ENCODE measurements around the gene PLXNB3.

The PLXNB3 gene

DNA sequence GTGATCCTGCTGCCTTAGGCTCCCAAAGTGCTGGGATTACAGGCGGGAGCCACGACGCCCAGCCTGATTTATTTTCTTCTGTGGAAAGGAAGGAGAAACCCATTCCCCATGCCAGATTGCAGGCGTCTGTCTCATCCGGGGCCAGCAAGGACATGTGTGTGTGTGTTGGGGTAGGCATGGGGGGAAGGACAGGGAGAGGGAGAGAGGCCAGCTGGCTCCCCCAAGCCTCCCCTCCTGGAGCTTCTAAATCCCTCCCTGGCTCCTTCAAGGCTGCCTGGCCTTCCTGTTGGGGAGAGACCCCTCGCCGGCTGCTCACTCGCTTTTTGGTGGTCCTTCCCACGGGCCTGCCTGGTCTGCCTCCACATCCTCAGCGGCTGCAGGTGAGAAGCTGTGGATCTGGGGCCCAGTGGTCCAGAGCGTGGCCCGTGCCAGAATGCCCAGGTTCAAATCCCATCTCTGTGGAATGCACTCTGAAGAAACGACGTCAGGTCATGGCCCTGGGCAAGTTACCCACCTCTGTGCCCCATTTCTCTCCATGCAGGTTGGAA lies 1.3 kb upstream of the PLXNB3 start:
- DNase-seq: no peak

DNA sequence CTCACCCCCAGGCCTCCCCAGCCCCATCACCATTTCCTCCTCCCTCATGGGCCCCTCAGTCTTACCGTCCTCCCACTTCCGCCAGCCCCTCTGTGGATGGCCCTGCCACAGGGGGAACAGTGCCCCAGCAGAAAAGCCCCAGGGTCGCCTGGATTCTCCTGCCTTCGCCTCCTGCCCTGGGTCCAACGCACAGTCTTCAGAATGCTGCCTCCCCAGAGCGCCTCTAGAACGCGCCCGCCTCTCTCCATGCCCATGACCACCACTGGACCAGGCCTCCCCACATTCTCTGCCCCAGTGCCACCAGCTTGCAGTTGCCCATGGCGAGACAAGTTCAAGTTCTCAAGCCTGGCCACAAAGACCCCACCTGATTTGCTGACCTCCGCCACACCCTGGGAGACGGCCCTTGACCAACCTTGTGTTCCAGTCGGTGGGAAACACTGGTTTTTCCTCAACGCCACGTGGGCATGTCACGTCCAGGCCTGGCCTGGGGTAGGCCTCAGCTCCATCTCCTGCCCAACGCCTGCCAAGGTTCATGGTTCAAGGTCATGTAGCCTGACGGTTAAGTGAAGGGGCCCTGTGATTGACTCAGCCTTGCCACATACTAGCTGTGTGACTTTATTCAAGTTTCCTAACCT lies 634 bp upstream of the PLXNB3 start:
- no peak for DNase-seq

DNA sequence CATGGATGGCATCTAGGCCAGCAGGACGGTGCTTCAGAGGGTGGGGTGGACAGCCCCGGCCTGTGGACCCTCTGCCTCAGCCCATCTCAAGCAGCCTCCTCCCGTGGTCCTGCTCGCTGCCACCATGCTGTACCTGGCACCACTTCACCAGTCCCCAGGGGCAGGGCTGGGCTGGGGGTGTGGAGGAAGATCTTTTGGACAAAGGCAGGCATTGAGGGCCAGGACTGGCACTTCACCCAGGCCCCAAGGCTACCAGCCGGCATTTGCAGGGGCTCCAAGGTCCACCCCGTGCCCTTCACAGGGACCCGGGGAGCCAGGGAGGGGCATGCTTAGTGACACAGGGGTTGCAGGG lies 713 bp downstream of the PLXNB3 start:
- no peak for DNase-seq

DNA sequence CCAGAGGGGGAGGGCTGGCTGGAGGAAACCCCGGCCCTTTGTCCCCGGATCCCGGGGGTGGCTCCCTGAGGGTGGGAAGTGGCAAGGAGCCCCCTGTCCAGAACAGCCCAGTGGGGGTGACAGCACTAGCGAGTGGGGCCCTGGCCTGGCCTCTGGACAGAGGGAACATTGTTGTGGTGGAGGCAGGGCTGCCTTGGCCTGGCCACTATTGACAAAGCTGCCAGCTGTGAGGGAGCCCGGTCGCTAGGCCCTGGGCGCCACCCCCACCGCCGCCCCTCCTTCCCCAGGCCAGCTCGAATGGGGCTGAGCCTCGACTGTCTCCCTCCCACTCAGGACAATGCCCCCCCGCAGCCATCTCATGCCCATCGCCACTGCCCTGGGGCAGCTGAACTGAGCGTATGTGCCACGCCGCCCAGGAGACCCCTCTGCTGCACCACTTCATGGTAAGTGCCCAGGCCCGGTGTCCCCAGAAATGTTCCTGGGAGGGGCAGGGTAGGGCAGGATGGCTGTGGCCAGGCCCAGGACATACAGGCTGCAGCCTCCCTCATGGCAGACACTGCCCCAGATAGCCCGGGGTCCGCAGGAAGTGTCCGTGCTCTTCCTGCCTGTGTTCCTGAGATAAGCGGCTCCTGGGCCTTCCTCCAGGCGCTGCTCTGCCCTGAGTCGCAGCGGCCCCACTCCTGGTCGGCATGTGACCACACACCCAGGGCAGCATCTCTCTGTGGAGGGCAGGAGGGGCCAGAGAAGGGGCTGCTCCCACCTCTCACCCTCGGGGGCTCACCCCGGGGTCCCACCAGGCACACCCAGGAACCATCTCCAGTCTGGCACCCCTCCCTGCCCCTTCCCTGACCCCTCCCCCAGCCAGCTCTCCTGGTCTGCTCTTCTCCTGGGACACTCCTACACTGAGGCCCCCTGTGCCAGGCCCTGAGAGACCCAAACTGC lies 1.4 kb downstream of the PLXNB3 start:
- DNase-seq: no peak

DNA sequence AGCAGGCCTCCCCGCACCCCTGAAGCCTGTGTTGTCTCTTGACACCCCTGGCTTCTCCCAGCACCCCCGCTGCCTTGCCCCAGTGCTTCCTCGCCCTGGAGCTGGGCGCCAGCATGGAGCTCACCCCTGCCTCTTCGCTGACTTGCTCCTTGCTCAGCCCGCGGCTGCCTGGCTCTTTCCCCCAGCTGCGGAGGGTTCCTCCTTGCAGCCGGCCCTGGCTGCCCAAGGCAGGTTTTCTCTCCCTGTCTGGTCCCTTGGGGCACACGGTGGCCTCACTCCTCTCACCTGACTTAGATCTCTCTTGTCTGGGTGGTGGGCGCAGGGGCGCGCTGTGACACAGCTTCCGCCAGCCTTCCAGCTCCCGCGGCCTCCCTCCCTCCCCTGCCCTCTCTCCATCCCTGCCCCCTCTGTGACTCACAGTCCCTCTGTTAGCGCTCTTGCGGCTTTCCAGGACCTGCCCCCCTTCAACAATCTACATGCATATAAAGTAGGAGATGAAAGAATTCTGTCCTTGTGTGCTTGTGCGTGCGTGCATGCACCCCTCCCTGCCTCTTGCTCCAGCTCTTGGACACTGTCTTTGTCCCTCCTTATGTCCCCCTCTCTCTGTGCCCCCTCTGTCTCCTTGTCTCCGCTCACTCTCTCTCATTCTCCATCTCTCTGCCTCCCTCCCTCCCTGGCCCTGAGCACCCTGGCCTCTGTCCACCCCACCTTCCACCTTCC lies 2.2 kb downstream of the PLXNB3 start:
- no peak for DNase-seq

DNA sequence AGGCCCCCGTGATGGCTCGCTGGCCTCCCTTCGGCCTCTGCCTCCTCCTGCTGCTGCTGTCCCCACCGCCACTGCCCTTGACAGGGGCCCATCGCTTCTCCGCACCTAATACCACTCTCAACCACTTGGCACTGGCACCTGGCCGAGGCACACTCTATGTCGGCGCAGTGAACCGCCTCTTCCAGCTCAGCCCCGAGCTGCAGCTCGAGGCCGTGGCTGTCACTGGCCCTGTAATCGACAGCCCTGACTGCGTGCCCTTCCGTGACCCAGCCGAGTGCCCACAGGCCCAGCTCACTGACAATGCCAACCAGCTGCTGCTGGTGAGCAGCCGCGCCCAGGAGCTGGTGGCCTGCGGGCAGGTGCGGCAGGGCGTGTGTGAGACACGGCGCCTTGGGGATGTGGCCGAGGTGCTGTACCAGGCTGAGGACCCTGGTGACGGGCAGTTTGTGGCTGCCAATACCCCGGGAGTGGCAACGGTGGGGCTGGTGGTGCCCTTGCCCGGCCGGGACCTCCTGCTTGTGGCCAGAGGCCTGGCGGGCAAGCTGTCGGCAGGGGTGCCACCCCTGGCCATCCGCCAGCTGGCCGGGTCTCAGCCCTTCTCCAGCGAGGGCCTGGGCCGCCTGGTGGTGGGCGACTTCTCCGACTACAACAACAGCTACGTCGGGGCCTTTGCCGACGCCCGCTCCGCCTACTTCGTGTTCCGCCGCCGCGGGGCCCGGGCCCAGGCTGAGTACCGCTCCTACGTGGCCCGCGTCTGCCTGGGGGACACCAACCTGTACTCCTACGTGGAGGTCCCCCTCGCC lies 3.0 kb downstream of the PLXNB3 start:
- no peak for DNase-seq

DNA sequence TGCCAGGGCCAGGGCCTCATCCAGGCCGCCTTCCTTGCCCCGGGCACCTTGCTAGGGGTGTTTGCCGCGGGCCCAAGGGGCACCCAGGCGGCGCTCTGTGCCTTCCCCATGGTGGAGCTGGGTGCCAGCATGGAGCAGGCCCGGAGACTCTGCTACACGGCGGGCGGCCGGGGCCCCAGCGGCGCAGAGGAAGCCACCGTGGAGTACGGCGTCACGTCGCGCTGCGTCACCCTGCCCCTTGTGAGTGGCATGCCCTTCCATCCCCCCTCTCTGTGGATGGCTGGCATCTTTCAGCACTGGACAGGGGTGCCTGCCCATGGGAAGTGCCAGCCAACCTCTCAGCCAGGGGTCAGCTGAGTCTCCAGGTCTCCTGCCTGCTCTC lies 3.6 kb downstream of the PLXNB3 start:
- no peak for DNase-seq

DNA sequence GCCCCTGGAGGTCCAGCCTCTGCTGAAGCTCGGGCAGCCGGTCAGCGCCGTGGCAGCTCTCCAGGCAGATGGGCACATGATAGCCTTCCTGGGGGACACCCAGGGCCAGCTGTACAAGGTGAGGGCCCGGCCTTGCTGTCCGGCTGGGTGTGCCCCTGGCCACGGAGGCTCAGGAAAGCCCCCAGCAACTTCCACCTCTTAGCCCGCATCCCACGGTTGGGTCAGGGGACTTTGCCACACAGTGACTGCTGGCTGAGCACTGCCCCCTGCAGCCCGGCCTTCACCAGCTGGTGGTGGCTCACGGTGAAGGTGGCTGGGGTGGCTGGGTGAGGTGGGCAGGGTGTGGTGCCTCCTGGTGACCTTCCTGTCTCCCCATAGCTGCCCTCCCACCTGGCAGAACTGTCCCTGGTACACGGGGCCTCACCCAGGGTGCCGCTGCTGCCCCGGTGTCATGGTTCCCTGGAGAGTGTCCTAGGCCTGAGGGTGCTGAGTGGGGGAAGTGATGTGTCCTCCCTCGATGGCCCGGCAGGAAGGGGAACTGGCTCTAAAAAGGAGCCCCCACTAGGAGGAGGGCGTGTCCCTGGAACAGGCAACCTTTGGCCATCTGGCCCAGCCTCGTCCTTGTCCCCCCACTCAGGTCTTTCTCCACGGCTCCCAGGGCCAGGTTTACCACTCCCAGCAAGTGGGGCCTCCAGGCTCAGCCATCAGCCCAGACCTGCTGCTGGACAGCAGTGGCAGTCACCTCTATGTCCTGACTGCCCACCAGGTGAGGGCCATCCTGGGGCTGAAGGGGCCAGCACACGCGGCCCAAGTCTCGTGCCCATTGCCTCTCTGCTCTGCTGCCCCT lies 4.5 kb downstream of the PLXNB3 start:
- DNase-seq: no peak

DNA sequence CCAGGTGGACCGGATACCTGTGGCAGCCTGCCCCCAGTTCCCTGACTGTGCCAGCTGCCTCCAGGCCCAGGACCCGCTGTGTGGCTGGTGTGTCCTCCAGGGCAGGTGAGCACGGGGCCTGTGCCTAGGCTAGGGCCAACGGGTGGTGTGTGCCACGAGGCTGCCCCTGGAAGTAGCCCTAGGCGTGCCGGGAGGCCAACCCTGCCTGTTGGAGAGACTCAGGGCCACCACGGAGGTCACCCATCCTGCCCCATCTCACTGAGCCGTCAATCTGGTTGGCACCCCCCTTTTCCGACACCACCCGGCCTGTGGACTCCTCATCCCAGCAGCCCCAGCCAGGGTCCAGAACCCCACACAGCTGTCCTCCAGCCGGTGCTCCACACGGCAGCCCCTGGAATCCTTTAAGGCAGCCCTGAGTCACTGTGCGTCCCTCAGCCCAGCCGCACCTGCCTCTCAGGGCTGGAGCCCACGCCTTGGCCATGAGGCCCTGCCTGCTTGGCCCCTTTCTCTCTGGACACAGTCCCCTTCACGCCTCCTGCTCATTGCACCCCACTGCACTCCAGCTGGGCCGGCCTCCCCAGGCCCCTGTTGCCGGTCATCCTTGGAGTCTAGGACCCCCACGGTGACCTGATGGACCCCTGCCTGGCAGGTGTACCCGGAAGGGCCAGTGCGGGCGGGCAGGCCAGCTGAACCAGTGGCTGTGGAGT lies 5.3 kb downstream of the PLXNB3 start:
- DNase-seq: no peak

DNA sequence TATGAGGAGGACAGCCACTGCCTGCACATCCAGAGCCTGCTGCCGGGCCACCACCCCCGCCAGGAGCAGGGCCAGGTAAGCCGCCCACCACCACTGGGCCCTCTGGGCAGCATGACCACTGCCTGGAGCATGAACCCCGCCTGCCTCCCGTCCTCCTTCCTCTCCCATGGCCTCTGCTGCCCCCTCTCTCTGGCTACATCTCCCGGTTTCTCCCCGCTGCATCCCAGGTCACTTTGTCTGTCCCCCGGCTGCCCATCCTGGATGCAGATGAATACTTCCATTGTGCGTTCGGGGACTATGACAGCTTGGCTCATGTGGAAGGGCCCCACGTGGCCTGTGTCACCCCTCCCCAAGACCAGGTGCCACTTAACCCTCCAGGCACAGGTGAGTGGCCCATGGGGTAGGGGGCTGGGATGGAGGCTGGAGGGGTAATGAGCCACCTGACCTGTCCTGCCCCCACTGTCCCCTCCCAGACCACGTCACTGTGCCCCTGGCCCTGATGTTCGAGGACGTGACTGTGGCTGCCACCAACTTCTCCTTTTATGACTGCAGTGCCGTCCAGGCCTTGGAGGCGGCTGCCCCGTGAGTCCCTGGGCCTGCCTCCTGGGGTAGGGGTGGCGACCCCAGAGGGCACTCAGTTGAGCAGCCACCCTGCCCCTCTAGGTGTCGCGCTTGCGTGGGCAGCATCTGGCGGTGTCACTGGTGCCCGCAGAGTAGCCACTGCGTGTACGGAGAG lies 6.0 kb downstream of the PLXNB3 start:
- no peak for DNase-seq

DNA sequence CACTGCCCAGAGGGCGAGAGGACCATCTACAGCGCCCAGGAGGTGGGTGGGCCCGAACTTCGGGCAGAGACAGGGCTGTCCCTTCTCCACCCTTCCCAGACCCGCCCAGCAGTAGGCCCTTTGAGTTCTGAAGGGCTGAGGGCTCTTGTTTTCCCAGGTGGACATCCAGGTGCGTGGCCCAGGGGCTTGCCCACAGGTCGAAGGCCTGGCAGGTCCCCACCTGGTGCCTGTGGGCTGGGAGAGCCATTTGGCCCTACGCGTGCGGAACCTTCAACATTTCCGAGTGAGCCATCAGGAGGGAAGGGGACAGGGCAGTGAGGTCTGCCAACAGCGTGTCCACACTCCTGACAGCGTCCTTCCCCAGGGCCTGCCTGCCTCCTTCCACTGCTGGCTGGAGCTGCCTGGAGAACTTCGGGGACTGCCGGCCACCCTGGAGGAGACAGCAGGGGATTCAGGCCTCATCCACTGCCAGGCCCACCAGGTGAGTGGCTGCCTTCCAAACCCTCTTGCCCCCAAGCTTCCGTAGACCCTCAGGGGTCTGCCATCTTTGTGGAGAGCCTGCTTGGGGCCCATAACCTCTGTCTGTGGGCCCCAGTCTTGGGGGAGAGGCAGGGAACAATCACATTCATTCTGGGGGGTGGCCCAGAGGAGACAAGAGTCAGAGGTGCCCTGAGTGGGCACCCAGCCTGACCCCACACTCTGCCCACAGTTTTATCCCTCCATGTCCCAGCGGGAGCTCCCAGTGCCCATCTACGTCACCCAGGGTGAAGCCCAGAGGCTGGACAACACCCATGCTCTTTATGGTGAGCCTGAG lies 6.8 kb downstream of the PLXNB3 start:
- no peak for DNase-seq

DNA sequence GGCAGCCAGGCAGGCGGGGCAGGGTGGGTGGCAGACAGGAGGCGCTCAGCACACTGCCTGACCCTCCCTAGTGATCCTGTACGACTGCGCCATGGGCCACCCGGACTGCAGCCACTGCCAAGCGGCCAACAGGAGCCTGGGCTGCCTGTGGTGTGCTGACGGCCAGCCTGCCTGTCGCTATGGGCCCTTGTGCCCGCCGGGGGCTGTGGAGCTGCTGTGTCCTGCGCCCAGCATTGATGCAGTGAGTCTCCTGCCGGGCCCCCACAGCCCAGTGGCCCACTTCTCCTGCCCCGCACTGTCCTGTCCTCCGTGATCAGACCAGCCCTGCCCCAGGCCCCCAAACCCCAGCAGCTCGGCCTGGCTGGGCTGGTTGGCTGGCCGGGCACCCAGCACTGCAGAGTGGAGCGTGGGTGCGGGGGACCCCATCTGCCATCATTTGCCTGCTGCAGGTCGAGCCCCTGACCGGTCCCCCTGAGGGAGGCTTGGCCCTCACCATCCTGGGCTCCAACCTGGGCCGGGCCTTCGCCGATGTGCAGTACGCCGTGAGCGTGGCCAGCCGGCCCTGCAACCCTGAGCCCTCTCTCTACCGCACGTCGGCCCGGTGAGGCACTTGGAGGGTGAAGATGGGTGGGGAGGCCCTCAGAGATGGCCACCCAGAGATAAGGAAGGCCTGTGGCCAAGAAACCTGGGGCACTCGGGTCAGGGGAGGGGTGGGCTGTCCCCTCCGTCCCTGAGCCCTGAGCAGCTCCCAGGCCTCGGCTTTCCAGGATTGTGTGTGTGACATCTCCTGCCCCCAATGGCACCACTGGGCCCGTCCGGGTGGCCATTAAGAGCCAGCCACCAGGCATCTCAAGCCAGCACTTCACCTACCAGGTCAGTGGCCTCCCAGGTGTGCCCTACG lies 7.6 kb downstream of the PLXNB3 start:
- DNase-seq: no peak

DNA sequence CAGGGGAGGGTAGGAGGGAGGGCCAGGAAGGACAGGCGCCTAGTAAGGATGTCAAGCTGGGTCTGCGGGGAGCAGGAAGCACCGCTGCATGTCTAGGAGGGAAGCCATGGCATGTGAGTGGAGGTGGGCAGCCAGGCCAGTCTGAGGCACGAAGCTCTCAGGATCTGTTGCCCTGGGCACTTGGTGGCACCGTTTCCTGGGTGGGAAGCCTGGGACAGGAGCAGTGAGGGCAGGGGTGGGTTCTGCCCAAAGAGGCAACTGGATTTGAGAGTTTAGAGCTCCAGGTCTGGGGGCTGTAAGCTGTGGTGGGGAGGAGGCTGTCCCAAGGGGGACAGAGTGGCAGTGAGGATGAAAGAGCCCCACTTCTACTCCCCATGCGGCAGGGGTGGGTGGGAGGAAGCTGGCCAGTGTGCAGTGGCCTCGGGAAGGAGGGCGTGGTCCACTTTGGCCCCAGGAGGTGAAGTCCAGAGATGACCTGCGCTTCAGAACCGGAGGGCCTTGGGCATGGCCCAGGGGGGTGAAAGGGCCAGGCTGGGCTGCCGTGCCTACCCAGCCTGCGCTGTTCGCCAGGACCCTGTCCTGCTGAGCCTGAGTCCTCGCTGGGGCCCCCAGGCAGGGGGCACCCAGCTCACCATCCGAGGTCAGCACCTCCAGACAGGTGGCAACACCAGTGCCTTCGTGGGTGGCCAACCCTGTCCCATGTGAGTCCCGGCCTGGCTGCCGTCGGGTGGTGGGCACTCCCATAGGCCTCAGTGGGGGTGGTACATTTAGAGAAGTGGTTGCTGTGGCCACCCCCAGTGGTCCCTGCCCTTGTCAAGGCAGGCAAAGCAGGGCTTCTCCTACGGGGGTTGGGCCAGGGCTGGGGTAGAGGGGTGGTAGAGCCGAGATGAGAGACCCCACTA lies 8.5 kb downstream of the PLXNB3 start:
- no peak for DNase-seq

DNA sequence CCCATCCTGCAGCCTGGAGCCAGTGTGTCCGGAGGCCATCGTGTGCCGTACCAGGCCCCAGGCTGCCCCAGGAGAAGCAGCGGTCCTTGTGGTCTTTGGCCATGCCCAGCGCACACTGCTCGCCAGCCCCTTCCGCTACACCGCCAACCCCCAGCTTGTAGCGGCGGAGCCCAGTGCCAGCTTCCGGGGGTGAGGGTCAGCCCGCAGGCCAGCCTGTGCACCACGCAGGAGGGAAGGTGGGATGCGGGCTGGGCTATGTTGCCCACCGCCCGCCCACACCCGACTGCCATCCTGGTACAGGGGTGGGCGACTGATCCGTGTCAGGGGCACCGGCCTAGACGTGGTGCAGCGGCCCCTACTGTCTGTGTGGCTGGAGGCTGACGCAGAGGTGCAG lies 9.2 kb downstream of the PLXNB3 start:
- DNase-seq: no peak

DNA sequence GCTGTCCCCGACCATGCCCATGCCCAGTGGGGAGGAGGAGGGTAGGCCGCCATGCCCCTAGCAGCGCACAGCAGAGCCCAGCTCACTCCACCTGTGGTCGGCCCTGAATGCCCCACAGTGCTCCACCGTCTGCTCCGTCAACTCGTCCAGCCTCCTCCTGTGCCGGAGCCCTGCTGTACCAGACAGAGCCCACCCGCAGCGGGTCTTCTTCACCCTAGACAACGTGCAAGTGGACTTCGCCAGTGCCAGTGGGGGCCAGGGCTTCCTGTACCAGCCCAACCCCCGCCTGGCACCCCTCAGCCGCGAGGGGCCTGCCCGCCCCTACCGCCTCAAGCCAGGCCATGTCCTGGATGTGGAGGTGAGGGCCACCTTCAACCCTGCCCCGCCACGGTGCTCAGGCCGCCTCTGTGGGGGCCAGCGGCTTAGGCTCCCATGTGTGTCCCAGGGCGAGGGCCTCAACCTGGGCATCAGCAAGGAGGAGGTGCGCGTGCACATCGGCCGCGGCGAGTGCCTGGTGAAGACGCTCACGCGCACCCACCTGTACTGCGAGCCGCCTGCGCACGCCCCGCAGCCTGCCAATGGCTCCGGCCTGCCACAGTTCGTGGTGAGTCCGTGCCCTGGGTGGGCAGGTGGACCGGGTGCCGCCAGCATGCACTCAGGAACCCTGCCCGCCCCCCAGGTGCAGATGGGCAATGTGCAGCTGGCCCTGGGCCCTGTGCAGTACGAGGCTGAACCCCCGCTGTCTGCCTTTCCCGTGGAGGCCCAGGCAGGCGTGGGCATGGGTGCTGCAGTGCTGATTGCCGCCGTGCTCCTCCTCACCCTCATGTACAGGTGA lies 9.9 kb downstream of the PLXNB3 start:
- DNase-seq: no peak

DNA sequence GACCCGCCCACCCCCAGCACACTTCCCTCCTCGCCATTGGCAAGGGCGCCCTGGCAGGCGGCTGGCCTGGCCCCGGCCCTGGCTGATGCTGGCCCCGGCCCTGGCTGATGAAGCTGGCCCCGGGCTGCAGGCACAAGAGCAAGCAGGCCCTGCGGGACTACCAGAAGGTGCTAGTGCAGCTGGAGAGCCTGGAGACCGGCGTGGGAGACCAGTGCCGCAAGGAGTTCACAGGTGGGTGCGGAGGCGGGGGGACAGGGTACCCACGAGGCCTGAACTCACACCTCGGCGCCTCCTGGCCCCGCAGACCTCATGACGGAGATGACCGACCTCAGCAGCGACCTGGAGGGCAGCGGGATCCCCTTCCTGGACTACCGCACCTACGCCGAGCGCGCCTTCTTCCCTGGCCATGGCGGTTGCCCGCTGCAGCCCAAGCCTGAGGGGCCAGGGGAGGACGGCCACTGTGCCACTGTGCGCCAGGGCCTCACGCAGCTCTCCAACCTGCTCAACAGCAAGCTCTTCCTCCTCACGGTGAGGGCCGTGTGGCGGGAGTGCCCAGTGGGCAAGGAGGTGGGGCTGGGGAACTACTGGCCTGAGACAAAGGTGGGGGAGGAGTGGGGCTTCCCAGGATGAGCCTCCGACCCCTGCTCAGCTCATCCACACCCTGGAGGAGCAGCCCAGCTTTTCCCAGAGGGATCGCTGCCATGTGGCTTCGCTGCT lies 10.7 kb downstream of the PLXNB3 start:
- no peak for DNase-seq

All from CD4-positive, alpha-beta T cell treated with Interleukin-10 for 1 hour (primary cell).